GM12878 (cell line): ENCODE results near the gene NEK3. TPM values are rescaled to one million over a fixed set of nuclear protein-coding genes. Genes with fewer than 3 reads are reported as not detected.

ENCODE experiments used
- ATAC-seq: fragments of 200-7000 bp; cut with Tn5 transposase; 3 replicates; pipeline ENCODE4 v1.9.1; 2020; ENCODE audit warnings: mild to moderate bottlenecking, moderate library complexity
- BruUV-seq: library from RNA; stranded (reverse); fragments of 400-500 nt; replicated peaks from 2 replicates; lab custom pipeline; 2021; lab: Mats Ljungman, UMichigan
- CTCF ChIA-PET: fragments of 300-600 bp; sonication (Branson Sonifier 250); formaldehyde crosslinking; extraction: SDS; loops from one replicate; lab custom pipeline; 2021; ENCODE audit warnings: inconsistent platforms; lab: Yijun Ruan, JAX
- POLR2A ChIA-PET: fragments of 350-600 bp; formaldehyde crosslinking; extraction: SDS; loops from one replicate; lab custom pipeline; 2021; ENCODE audit warnings: inconsistent platforms; lab: Charles Lee
- RAD21 ChIA-PET: fragments of 300-600 bp; sonication (Branson Sonifier 250); formaldehyde crosslinking; loops from one replicate; lab custom pipeline; 2023; ENCODE audit warnings: antibody characterized with exemption; ENCODE audit not compliant: unreplicated experiment; lab: Charles Lee
- SMC1A ChIA-PET: fragments of 300-600 bp; sonication (Branson Sonifier 250); formaldehyde crosslinking; loops from one replicate; lab custom pipeline; 2023; ENCODE audit not compliant: unreplicated experiment, uncharacterized antibody; lab: Charles Lee
- DNase-seq: peaks from one replicate; pipeline ENCODE4 v3.0.0-alpha.2; 2011; ENCODE audit warnings: low read depth, low spot score
- FAIRE-seq: peaks from 3 replicates; lab custom pipeline; 2011; peaks lifted over from hg19 to GRCh38; lab: Jason Lieb, UNC
- H2AFZ ChIP-seq: 2 replicates; pipeline ENCODE4 v1.6.0; 2011; ENCODE audit warnings: low read depth, low read length, control low read depth; ENCODE audit not compliant: control insufficient read depth
- H3K27ac ChIP-seq: 2 replicates; pipeline ENCODE4 v1.5.1; 2011; ENCODE audit warnings: control low read depth; ENCODE audit not compliant: control insufficient read depth, insufficient read depth
- H3K27me3 ChIP-seq, 2 experiments: replicated peaks in 1 of 2; 2 replicates each; pipeline versions ENCODE4 v1.6.0 to v1.6.1; 2011; ENCODE audit warnings: low read length in 1 of 2; ENCODE audit not compliant: control insufficient read depth in 2 of 2, insufficient read depth in 2 of 2
- H3K36me3 ChIP-seq, 2 experiments: 2 replicates each; pipeline ENCODE4 v1.5.1; 2011; ENCODE audit warnings: low read length in 1 of 2; ENCODE audit not compliant: control insufficient read depth in 2 of 2, insufficient read depth in 2 of 2
- H3K4me1 ChIP-seq: 2 replicates; pipeline ENCODE4 v1.6.1; 2011; ENCODE audit warnings: mild to moderate bottlenecking, low read length, moderate library complexity, mixed read lengths; ENCODE audit not compliant: control insufficient read depth, insufficient read depth
- H3K4me2 ChIP-seq: 2 replicates; pipeline ENCODE4 v1.6.0; 2011; ENCODE audit warnings: control low read depth; ENCODE audit not compliant: control insufficient read depth, insufficient read depth
- H3K4me3 ChIP-seq: fragments of 200-600 bp; sonication (generic); 2 replicates; pipeline ENCODE4 v1.5.1; 2016
- H3K79me2 ChIP-seq: 2 replicates; pipeline ENCODE4 v1.6.0; 2011; ENCODE audit warnings: low read length; ENCODE audit not compliant: control insufficient read depth, insufficient read depth
- H3K9ac ChIP-seq: 2 replicates; pipeline ENCODE4 v1.8.0; 2011; ENCODE audit warnings: low read length, control low read depth, mixed read lengths; ENCODE audit not compliant: control insufficient read depth, insufficient read depth
- H3K9me3 ChIP-seq: replicated peaks from 3 replicates; pipeline ENCODE4 v1.5.1; 2011; ENCODE audit warnings: mild to moderate bottlenecking, low read length; ENCODE audit not compliant: control insufficient read depth, insufficient read depth
- H4K20me1 ChIP-seq: 2 replicates; pipeline ENCODE4 v1.6.0; 2011; ENCODE audit not compliant: control insufficient read depth, insufficient read depth
- CREM ChIP-seq: IDR thresholded peaks from 2 replicates; pipeline ENCODE4 v1.6.1; 2014; ENCODE audit warnings: antibody characterized with exemption, low read depth
- EGR1 ChIP-seq, 2 experiments: IDR thresholded peaks; 1 replicate in 1 of 2; 2 replicates in 1 of 2; pipeline ENCODE4 v1.6.1; 2011 to 2012; ENCODE audit warnings: low read depth in 2 of 2, low read length in 2 of 2, borderline replicate concordance in 1 of 2, mild to moderate bottlenecking in 1 of 2, moderate library complexity in 1 of 2
- ESRRA ChIP-seq: IDR thresholded peaks from 2 replicates; pipeline ENCODE4 v1.6.1; 2012; ENCODE audit warnings: mild to moderate bottlenecking, low read length, improper control_type of control experiment
- HDAC2 ChIP-seq: fragments of 200-600 bp; sonication (generic); IDR thresholded peaks from 2 replicates; pipeline ENCODE4 v1.6.1; 2017
- NFIC ChIP-seq: IDR thresholded peaks from 2 replicates; pipeline ENCODE4 v1.6.1; 2012; ENCODE audit warnings: low read depth, mild to moderate bottlenecking, inconsistent platforms, low read length, moderate library complexity
- NFYA ChIP-seq: IDR thresholded peaks from 2 replicates; pipeline ENCODE4 v1.6.1; 2011; ENCODE audit warnings: low read depth, mild to moderate bottlenecking, low read length, improper control_type of control experiment, borderline replicate concordance
- NFYB ChIP-seq: IDR thresholded peaks from 2 replicates; pipeline ENCODE4 v1.6.1; 2011; ENCODE audit warnings: low read depth, mild to moderate bottlenecking, low read length, improper control_type of control experiment, moderate library complexity; ENCODE audit not compliant: insufficient read depth
- PAX8 ChIP-seq: fragments of 450-650 bp; IDR thresholded peaks from 2 replicates; pipeline ENCODE4 v1.6.1; 2017; ENCODE audit warnings: mild to moderate bottlenecking, moderate library complexity
- POLR2A ChIP-seq: IDR thresholded peaks from 2 replicates; pipeline ENCODE4 v1.6.1; 2011; ENCODE audit warnings: low read depth, mild to moderate bottlenecking, low read length
- POLR2AphosphoS2 ChIP-seq: IDR thresholded peaks from 2 replicates; pipeline ENCODE4 v1.6.1; 2011; ENCODE audit warnings: low read depth, mild to moderate bottlenecking, low read length, improper control_type of control experiment, moderate library complexity
- POLR2AphosphoS5 ChIP-seq: IDR thresholded peaks from 2 replicates; pipeline ENCODE4 v1.6.1; 2011; ENCODE audit warnings: mild to moderate bottlenecking, low read length, inconsistent platforms
- POU2F2 ChIP-seq: IDR thresholded peaks from 3 replicates; pipeline ENCODE4 v1.6.1; 2011; ENCODE audit warnings: low read depth, mild to moderate bottlenecking, low read length, borderline replicate concordance
- RB1 ChIP-seq: fragments of 450-650 bp; formaldehyde crosslinking; IDR thresholded peaks from 2 replicates; pipeline ENCODE4 v1.6.1; 2017; ENCODE audit warnings: mild to moderate bottlenecking, borderline replicate concordance
- TBL1XR1 ChIP-seq: IDR thresholded peaks from 2 replicates; pipeline ENCODE4 v1.6.1; 2012; ENCODE audit warnings: low read depth, low read length, improper control_type of control experiment
- WRNIP1 ChIP-seq: IDR thresholded peaks from 2 replicates; pipeline ENCODE4 v1.6.1; 2011; ENCODE audit warnings: low read depth, low read length, improper control_type of control experiment, borderline replicate concordance
- ZNF384 ChIP-seq: IDR thresholded peaks from 2 replicates; pipeline ENCODE4 v1.6.1; 2012; ENCODE audit warnings: low read depth, mild to moderate bottlenecking, low read length, improper control_type of control experiment, borderline replicate concordance
- WGBS: methylation state at CpG from one replicate; pipeline ENCODE4 v1.1.6; 2016; ENCODE audit warnings: low lambda C conversion rate; ENCODE audit not compliant: insufficient replicate concordance, insufficient coverage; ENCODE audit errors: missing lambda C conversion rate; 5-methylcytosine and 5-hydroxymethylcytosine counted together
- in situ Hi-C: fragments of 300-500 bp; cut with MboI; formaldehyde crosslinking; loops from 9 replicates; pipeline ENCODE4 v1.14.3; 2018; ENCODE audit warnings: mixed read lengths
- intact Hi-C: fragments of 100-400 bp; cut with micrococcal nuclease; formaldehyde crosslinking; loops from one replicate; pipeline ENCODE4 v1.14.2; 2022; ENCODE audit not compliant: unreplicated experiment
- polyA plus RNA-seq, 11 experiments: library from polyadenylated mRNA; depleted of rRNA in 4 of 11; unstranded in 6 of 11; stranded (reverse) in 5 of 11; fragments of >200 nt; fragmentation: Nextera tagmentation in 4 of 11; fragmentation: Illumina TruSeq in 1 of 11; extraction: Ambion mirVana in 4 of 11; extraction: Trizol in 1 of 11; gene quantifications; 1 replicate in 1 of 11; 2 replicates in 10 of 11; pipeline versions ENCODE4 v1.2.1 to v1.2.3, GENCODE V29; 2011 to 2016; ENCODE audit warnings: inconsistent platforms in 2 of 11, missing spikeins in 2 of 11, low read depth in 1 of 11
- total RNA-seq, 4 experiments: library from RNA; depleted of rRNA in 3 of 4; stranded (reverse); fragments of >200 nt in 3 of 4; fragmentation: Illumina TruSeq in 1 of 4; extraction: Trizol in 1 of 4; gene quantifications; 2 replicates each; pipeline versions ENCODE4 v1.2.1 to v1.2.3, GENCODE V29; 2013 to 2021
- TF ChIP-seq, protein P1 (sequence below): IDR thresholded peaks from 2 replicates; pipeline ENCODE4 v1.6.1; 2011; ENCODE audit warnings: mild to moderate bottlenecking, low read depth, low read length, moderate library complexity; ENCODE audit not compliant: insufficient replicate concordance
- TF ChIP-seq, protein P2 (sequence below): fragments of 450-650 bp; IDR thresholded peaks from 2 replicates; pipeline ENCODE4 v1.6.1; 2017; ENCODE audit warnings: mild to moderate bottlenecking, low read depth, inconsistent platforms; ENCODE audit not compliant: poor library complexity, severe bottlenecking

The NEK3 gene
- total and polyA plus RNA-seq, 10 of the 15 experiments (the other 5 are each of a cell fraction or from before 2014, with no cell fraction given): 2.9 to 9.3 (median 5.9) TPM

DNA sequence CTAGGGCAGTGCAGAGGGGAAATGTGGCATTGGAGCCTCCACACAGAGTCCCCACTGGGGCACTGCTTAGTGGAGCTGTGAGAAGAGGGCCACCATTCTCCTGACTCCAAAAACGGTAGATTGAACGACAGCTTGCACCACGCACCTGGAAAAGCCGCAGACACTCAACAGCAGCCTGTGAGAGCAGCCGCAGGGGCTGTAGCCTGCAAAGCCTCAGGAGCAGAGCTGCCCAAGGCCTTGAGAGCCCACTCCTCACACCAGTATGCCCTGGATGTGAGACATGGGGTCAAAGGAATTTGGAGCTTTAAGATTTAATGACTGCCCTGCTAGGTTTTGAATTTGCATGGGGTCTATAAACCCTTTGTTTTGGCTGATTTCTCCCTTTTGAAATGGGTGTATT is 62.2 kb downstream of the NEK3 start:
- Histone ChIP-seq H3K36me3 (no peaks in the 10 kb centered on the region), H3K4me2 (no peak overlapping the region), H4K20me1 (no peaks in the 10 kb centered on the region), H3K27me3 (no peaks in the 10 kb centered on the region), H3K9me3 (no peaks in the 10 kb centered on the region), H2AFZ (no peak overlapping the region), H3K27ac (no peak overlapping the region), H3K4me3 (no peak overlapping the region), H3K4me1 (no peaks in the 10 kb centered on the region), H3K9ac (no peak overlapping the region), H3K79me2 (no peaks in the 10 kb centered on the region)
- RAD21 ChIA-PET: no interaction called here
- in situ Hi-C loops (no loop called here), intact Hi-C loops (no loop called here)
- SMC1A ChIA-PET: no interaction called here
- TF ChIP-seq ZNF384: no peak
- no peak for TF ChIP-seq CREM
- TF ChIP-seq NFYB: no peak
- TF ChIP-seq ESRRA: no peak
- no peak for TF ChIP-seq POLR2AphosphoS5
- BruUV-seq: no TSS peak
- FAIRE-seq: no peak
- DNase-seq: no peak
- WGBS: 61% methylated on average over 5 of the region's 5 CpGs
- ATAC-seq: no peak
- CTCF ChIA-PET: no interaction called here
- POLR2A ChIA-PET: no interaction called here

DNA sequence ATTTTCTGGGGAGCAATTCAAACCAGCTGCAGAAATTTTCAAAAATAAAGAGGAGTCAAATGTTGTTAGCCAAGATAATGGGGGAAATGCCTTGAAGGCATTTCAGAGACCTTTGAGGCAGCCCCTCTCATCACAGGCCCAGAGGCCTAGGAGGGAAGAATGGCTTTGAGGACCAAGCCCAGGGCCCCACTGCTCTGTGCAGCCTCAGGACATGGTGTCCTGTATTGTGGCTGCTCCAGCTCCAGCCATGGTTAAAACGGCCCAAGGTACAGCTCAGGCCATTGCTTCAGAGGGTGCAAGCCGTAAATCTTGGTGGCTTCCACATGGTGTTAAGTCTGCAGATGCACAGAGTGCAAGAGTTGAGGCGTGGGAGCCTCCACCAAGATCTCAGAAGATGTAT is 62.6 kb downstream of the NEK3 start:
- FAIRE-seq: no peak
- no peaks in the 10 kb centered on the region for H3K4me1 ChIP-seq
- no peak overlapping the region for H2AFZ ChIP-seq
- RAD21 ChIA-PET: no interaction called here
- 2% methylated on average over 3 of the region's 3 CpGs for WGBS
- DNase-seq: no peak
- SMC1A ChIA-PET: no interaction called here
- no peaks in the 10 kb centered on the region for H3K36me3 ChIP-seq
- no peak overlapping the region for H3K9ac ChIP-seq
- no TSS peak for BruUV-seq
- in situ Hi-C loops (no loop called here), intact Hi-C loops (no loop called here)
- no peaks in the 10 kb centered on the region for H4K20me1 ChIP-seq
- CTCF ChIA-PET: no interaction called here
- H3K27me3 ChIP-seq: no peaks in the 10 kb centered on the region
- H3K4me3 ChIP-seq: no peak overlapping the region
- H3K27ac ChIP-seq: no peak overlapping the region
- no peaks in the 10 kb centered on the region for H3K9me3 ChIP-seq
- no peak overlapping the region for H3K4me2 ChIP-seq
- no peaks in the 10 kb centered on the region for H3K79me2 ChIP-seq
- POLR2A ChIA-PET: no interaction called here
- ATAC-seq: no peak
- TF ChIP-seq NFIC: no peak
- no peak for TF ChIP-seq POU2F2
- no peak for TF ChIP-seq NFYA
- no peak for TF ChIP-seq EGR1 (IDR thresholded peaks at IDR 0.05; ENCODE audit: borderline replicate concordance in 1 of 2, low read depth in 2 of 2, low read length in 2 of 2)
- no peak for TF ChIP-seq POLR2AphosphoS2
- no peak for TF ChIP-seq RB1
- TF ChIP-seq PAX8: no peak
- TF ChIP-seq ESRRA: no peak
- TF ChIP-seq POLR2A: no peak
- no peak for TF ChIP-seq WRNIP1
- TF ChIP-seq, protein P1, sequence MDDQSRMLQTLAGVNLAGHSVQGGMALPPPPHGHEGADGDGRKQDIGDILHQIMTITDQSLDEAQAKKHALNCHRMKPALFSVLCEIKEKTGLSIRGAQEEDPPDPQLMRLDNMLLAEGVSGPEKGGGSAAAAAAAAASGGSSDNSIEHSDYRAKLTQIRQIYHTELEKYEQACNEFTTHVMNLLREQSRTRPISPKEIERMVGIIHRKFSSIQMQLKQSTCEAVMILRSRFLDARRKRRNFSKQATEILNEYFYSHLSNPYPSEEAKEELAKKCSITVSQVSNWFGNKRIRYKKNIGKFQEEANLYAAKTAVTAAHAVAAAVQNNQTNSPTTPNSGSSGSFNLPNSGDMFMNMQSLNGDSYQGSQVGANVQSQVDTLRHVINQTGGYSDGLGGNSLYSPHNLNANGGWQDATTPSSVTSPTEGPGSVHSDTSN: no peak
- TF ChIP-seq, protein P2, sequence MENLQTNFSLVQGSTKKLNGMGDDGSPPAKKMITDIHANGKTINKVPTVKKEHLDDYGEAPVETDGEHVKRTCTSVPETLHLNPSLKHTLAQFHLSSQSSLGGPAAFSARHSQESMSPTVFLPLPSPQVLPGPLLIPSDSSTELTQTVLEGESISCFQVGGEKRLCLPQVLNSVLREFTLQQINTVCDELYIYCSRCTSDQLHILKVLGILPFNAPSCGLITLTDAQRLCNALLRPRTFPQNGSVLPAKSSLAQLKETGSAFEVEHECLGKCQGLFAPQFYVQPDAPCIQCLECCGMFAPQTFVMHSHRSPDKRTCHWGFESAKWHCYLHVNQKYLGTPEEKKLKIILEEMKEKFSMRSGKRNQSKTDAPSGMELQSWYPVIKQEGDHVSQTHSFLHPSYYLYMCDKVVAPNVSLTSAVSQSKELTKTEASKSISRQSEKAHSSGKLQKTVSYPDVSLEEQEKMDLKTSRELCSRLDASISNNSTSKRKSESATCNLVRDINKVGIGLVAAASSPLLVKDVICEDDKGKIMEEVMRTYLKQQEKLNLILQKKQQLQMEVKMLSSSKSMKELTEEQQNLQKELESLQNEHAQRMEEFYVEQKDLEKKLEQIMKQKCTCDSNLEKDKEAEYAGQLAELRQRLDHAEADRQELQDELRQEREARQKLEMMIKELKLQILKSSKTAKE: no peak
- TF ChIP-seq HDAC2: no peak
- TF ChIP-seq TBL1XR1: no peak
